GM21515 (cell line): Measurements from ENCODE around the gene PODXL2.
"Not testable (repeated sequence)": the region's sequence is repeated elsewhere in the genome, so short reads cannot be mapped to it uniquely, and the experiment has no call there.

Source experiments
- ATAC-seq: cut with Tn5 transposase; IDR thresholded peaks from one replicate; pipeline ENCODE4 v1.9.1; 2021; ENCODE audit not compliant: unreplicated experiment

PODXL2 gene

GRCh38 chr3:127672429-127673190, 43.6 kb downstream of the PODXL2 start, which contains the start of gene ABTB1:
Gene ABTB1 (plus strand): TSS chr3:127672952. CDS start chr3:127673026, 74 bp downstream.
- peak; percentile 58 for ATAC-seq

GRCh38 chr3:127673191-127674100, 44.5 kb downstream of the PODXL2 start:
- ATAC-seq, result peak; percentile 40

GRCh38 chr3:127674101-127674721, 45.2 kb downstream of the PODXL2 start:
- no peak for ATAC-seq

GRCh38 chr3:127674790-127675189, 45.8 kb downstream of the PODXL2 start:
- no peak for ATAC-seq

- no peak for ATAC-seq
Measured at GRCh38 chr3:127675651-127676391, 46.8 kb downstream of the PODXL2 start.

- no peak for ATAC-seq
Measured at GRCh38 chr3:127676456-127676855, 47.5 kb downstream of the PODXL2 start.

- ATAC-seq, result no peak
Measured at GRCh38 chr3:127676921-127677351, 48.0 kb downstream of the PODXL2 start.

GRCh38 chr3:127677541-127678314, 48.7 kb downstream of the PODXL2 start:
- ATAC-seq, result no peak

- no peak for ATAC-seq
Measured at GRCh38 chr3:127678315-127678599, 49.3 kb downstream of the PODXL2 start.

GRCh38 chr3:127678611-127679533, 49.9 kb downstream of the PODXL2 start:
- ATAC-seq, result no peak

- no peak for ATAC-seq
Measured at GRCh38 chr3:127679534-127680145, 50.7 kb downstream of the PODXL2 start.

- no peak for ATAC-seq
Measured at GRCh38 chr3:127680146-127680661, 51.2 kb downstream of the PODXL2 start.

- no peak for ATAC-seq
Measured at GRCh38 chr3:127680798-127681221, 51.8 kb downstream of the PODXL2 start.

- ATAC-seq, result not testable (repeated sequence)
Measured at GRCh38 chr3:127682175-127682554, 53.2 kb downstream of the PODXL2 start.

- ATAC-seq, result no peak
Measured at GRCh38 chr3:127682561-127682960, 53.6 kb downstream of the PODXL2 start.

- no peak for ATAC-seq
Measured at GRCh38 chr3:127684871-127685707, 56.1 kb downstream of the PODXL2 start.

- no peak for ATAC-seq
Measured at GRCh38 chr3:127685708-127686511, 56.9 kb downstream of the PODXL2 start.
